ENCODE data around the gene CEP104.

CEP104 gene

GRCh38 chr1:3864884-3865283 is 7.9 kb upstream of the CEP104 start:
- no peak for DNase-seq

DNA sequence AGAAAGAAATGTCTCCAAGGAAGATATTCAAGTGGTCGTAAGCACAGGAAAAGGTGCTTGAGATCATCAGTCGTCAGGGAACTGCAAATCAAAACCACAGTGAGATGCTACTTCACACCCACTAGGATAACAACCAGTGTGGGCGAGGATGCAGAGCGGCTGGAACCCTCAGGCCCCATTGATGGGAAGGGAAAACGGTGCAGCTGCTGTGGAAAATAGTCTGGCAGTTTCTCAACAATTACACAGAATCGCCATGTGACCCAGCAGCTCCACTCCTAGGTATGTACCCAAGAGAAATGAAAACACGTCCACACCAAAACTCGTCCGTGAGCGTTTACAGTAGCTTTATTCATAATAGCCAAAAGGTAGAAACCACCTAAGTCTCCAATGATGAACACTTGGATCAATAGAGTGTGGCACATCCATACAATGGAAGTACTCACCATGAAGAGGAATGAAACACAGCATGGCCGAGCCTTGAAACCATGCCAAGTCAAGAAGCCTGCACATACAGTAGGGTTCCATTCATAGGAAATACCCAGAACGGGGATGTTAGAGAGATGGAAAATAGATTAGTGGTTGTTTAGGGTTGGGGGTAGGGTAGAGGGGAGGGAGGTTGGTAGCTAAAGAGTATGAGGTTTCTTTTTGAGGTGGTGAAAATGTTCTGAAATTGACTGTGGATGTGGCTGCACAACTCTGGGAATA is 6.4 kb upstream of the CEP104 start:
- DNase-seq, result no peak

GRCh38 chr1:3858231-3858981 is 1.4 kb upstream of the CEP104 start:
- DNase-seq, result no peak

- no peak for DNase-seq
Measured at GRCh38 chr1:3857791-3858129, 749 bp upstream of the CEP104 start.

DNA sequence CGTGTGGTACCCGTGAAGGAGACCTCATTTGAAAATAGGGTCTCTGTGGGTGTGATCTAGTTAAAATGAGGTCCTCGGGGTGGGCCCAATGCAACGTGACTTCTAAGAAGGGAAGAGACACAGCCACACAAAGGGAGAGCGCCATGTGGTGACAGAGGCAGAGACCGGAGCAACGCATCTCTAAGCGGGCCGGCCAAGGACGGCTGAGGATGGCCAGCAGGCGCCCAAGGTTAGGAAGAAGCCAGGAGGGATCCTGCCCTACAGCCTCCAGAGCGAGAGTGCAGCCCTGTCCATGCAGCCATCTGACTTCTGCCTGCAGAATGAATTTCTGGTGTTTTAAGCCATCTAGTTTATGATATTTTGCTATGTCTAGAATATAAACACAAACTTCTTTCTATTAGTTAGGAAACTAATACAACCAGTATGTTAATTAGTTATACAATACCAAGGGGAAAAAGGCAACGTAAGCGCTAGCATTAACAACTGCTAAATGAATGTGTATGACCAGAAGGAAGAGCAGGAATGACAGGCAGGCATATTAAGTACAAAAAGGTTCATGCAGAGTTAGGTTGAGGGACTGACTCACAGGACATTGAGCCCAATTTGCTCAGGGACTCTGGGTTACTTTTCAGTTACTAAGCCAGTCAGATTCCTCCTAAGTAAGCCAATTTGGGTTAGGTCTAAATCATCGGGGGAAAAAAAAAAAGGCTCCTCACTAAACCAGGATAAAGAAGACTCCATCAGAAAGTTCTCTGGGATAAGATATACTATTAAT is 4.1 kb downstream of the CEP104 start:
- no peak for DNase-seq

DNA sequence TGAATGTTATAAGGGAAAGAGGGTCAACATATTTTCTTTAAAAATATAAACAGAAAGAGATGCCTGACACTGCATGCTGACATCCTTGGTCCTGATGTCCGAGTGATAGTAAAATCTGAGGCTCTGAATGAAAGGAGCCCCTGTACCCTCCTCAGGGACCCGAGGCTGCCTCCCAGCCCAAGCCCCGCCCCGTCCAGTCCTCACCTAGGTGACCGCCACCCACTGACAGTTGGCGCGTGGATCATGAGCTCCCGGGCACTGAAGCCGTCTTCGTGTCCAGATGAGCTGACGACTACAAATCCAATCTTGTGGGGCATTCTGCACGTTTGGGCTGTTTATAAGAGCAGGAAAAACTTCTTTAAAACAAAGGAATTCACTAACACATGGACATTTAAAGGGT is 4.9 kb downstream of the CEP104 start:
- DNase-seq, result no peak

DNA sequence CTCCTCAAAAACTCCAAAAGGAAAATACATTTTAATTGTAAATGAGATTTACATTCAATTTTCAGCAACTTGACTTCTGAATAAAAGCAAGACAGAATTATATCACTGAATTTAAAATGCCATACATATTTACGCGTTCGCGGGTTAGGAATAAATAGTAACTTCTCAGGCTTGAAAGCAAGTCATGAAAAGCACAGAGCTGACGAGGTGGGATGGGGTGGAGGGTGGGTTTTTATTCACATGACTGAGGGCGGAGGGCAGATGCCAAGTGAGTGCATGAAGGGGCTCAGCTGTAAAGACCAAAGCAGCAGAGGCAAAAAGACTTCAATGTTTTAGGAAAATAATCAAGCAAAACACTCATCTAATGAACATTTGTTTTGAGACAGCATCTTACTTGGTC is 5.7 kb downstream of the CEP104 start:
- DNase-seq, result no peak

DNA sequence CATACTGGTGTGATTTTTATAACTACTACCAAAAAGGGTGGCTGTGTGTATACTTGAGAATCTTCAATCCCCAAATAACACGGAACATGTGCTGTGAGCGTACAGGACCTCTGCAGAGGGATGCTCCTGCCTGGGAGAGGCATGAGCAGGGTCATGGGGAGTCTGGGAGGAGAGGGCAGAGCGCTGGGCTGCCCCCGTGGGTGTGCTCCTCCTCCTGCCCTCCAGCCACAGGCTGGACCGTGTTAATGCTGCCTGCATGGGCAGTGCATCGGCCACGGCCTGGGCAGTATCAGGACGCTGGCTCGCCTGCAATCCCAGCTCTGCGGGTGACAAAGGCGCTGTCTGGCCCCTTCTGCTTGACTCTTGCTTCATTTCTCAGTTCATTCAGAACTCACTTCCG is 6.2 kb downstream of the CEP104 start:
- no peak for DNase-seq

GRCh38 chr1:3847081-3847480 is 9.9 kb downstream of the CEP104 start:
- no peak for DNase-seq

- DNase-seq, result no peak
Measured at GRCh38 chr1:3846541-3846940, 10.5 kb downstream of the CEP104 start.

DNA sequence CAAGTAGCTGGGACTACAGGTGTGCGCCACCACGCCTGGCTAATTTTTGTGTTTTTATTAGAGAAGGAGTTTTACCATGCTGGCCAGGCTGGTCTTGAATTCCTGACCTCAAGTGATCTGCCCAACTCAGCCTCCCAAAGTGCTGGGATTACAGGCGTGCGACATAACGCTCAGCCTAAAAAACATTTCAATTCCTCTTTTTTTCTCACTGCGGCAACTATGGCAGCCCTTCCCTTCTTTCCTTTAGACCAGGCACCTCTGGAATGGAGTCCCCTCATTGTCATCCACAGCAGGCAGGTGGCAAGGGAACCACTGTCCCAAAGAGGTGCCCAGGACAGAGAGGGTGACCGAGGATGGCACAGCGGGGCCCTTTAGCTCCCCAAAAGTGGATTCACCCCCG is 14.1 kb downstream of the CEP104 start:
- DNase-seq, result no peak

- no peak for DNase-seq
Measured at GRCh38 chr1:3841491-3841890, 15.5 kb downstream of the CEP104 start.

DNA sequence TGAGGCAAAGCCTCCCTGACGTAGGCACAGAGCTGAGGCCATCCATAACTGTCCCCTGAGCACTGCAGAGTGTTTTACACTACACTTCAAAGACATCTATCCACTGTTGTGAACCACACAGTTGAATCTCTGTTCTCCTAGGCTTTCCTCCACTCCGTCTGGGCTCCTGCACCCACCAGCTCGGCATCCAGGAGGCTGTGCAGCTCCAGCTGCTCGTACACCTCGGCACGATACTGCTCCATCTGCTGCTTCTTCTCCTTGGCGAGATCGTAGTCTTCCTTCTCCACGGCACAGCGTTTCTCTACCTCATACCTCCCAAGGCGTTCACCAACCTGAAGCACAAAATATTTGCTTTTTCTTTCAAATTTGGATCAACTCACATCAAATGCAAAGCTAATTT is 18.2 kb downstream of the CEP104 start:
- no peak for DNase-seq

DNA sequence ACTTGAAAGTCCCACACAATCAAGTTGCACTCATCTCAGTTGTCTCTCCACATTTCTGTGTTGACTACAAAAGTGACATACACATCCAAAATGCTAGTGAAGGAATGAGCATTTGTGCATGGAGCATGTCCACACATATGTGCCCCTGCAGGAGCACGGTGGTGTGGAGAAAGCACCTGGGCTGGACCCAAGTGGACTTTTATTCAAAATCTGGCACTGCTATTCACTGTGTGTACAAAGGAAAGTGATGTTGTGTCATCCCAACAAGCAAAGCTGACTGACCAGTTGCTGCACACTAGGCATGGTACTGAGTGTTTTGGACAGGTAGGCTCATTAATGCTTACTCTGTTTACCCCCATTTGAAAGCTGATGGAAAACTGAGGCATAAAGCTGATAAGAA is 19.3 kb downstream of the CEP104 start:
- DNase-seq, result no peak

DNA sequence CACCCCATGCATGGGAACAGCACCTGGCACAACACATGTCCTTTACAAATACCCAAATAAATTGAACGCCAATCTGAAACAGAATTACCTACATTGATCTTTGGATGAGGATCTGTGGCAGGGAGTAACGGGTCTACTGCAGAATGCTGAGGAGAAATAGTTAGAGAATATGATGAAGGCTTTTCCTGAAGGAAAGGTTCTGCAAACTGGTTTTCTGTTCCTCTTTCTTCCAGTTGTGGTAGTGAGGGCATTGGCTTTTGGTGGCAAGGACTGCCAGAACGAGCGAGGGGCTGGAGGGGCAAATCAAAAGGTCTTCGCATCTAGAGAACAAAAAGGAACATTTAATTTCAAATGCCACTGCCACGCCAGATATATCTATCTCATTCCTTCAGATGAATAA is 19.8 kb downstream of the CEP104 start:
- no peak for DNase-seq

GRCh38 chr1:3836421-3836820 is 20.6 kb downstream of the CEP104 start:
- DNase-seq, result no peak

- DNase-seq, result no peak
Measured at GRCh38 chr1:3834701-3835100, 22.3 kb downstream of the CEP104 start.

DNA sequence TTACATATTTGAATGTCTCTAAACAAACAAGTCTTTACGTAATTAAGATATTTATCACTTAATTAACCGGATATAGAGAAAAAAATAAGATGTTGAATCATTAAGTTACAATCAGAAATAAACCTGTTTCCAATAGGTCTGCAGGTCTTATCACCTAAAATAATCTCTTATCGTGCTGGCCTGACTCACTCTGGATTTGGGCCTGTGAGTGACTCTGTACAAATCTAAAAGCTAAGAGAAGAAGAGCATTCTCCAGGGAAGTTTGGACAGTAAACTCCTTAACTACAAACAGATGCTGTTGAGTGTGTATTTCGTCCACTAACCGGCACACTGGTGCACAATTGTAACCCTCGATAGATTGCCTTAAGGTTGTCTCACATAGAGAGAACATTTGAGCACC is 25.3 kb downstream of the CEP104 start:
- DNase-seq, result no peak

- no peak for DNase-seq
Measured at GRCh38 chr1:3828391-3828790, 28.6 kb downstream of the CEP104 start.

GRCh38 chr1:3827813-3828307 is 29.2 kb downstream of the CEP104 start:
- DNase-seq, result no peak

- no peak for DNase-seq
Measured at GRCh38 chr1:3825356-3825755, 31.7 kb downstream of the CEP104 start.

DNA sequence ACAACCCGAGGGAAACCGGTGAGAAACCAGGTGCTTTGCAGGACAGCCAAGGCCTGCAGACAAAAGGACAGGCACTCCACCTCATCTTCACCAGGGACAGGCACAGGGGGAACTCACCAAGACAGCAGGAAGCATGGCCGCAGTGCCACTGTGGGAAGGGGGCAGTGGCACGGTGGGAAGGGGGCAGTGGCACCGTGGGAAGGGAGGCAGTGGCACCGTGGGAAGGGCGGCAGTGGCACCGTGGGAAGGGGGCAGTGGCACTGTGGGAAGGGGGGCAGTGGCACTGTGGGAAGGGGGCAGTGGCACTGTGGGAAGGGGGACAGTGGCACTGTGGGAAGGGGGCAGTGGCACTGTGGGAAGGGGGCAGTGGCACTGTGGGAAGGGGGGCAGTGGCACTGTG is 32.4 kb downstream of the CEP104 start:
- no peak for DNase-seq

GRCh38 chr1:3822421-3822820 is 34.6 kb downstream of the CEP104 start:
- DNase-seq, result no peak

DNA sequence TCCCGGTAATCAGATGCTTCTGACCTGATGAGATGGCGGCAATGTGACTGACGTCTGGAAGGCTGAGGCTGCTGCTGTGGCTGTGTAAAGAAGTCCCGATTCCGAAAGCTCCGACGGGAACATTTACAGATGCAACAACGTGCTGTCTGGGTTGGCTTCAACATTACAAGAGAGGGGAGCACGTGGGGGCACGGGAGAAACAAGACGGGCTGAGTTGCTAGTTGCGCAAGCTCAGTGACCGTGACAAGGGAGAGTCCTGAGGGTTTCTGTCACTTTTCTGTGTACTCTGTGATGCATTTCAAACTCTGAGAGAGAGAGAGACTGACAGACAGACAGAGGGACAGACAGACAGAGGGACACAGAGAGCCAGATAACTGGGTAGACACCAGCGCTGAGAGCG is 35.1 kb downstream of the CEP104 start:
- DNase-seq, result no peak

All from CD4-positive, alpha-beta T cell treated with Interleukin-15 for 1 hour (primary cell).